Measurements from ENCODE around the gene PHF14.

DNA sequence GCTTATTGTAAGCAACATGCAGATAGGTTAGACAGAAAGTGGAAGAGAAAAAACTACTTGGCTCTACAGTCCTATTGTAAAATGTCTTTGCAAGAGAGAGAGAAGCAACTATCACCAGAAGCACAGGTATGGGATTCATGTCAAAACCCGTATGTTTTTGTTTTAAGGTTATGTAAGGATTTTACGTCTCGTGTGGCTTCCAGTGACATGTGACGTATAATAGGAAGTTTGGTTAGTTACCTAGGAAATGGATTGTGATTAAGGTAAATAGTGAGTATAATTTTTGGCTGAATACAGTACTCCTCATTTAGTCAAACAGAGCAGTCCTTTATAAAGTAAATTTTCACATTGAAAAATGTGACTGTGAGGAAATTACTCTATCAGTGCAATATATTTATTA, 62.0 kb downstream of the PHF14 start:
- TF ChIP-seq, protein P1, sequence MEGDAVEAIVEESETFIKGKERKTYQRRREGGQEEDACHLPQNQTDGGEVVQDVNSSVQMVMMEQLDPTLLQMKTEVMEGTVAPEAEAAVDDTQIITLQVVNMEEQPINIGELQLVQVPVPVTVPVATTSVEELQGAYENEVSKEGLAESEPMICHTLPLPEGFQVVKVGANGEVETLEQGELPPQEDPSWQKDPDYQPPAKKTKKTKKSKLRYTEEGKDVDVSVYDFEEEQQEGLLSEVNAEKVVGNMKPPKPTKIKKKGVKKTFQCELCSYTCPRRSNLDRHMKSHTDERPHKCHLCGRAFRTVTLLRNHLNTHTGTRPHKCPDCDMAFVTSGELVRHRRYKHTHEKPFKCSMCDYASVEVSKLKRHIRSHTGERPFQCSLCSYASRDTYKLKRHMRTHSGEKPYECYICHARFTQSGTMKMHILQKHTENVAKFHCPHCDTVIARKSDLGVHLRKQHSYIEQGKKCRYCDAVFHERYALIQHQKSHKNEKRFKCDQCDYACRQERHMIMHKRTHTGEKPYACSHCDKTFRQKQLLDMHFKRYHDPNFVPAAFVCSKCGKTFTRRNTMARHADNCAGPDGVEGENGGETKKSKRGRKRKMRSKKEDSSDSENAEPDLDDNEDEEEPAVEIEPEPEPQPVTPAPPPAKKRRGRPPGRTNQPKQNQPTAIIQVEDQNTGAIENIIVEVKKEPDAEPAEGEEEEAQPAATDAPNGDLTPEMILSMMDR (IDR thresholded peaks at IDR 0.05): no peak
- TF ChIP-seq POLR2A (IDR thresholded peaks at IDR 0.05): no peak

All from body of pancreas (tissue), 4 donors.